ENCODE data around the gene ATG13. TPM values are rescaled to one million over a fixed set of nuclear protein-coding genes. Genes with fewer than 3 reads are reported as not detected.
A peak's percentile ranks its signal among the peaks of the same experiment; 100 is the strongest.

The ATG13 gene
- total and polyA plus RNA-seq, 2 experiments from 2014 or later: 32.9 to 71.1 TPM

GRCh38 chr11:46590740-46591605 is 26.4 kb upstream of the ATG13 start:
- H2AFZ ChIP-seq: no peak overlapping the region
- no peaks in the 10 kb centered on the region for H3K9me2 ChIP-seq (ENCODE audit: insufficient read depth)
- Mint-ChIP-seq H3K36me3 (ENCODE audit: low read depth) (no peaks in the 10 kb centered on the region; the same call in 2 of the 3 replicates), H3K9me3 (no peaks in the 10 kb centered on the region), H3K4me3 (no peak overlapping the region), H3K4me1 (peaks cover 18% of the 10 kb centered on the region; the same call in 2 of the 3 replicates), H3K27me3 (ENCODE audit: insufficient read depth, low read depth, poor library complexity) (peaks cover 9% of the 10 kb centered on the region), H3K27ac (peak overlapping the region; percentile 9; the same call in 1 of the 2 replicates)
- peaks cover 78% of the 10 kb centered on the region for H3K79me2 ChIP-seq (replicated peaks; ENCODE audit: insufficient read depth)
- ATAC-seq (no peak), DNase-seq (ENCODE audit: low spot score) (no peak)
- no peaks in the 10 kb centered on the region for H3K36me3 ChIP-seq (ENCODE audit: insufficient read depth)
- no peak overlapping the region for H3K4me3 ChIP-seq
- no peak overlapping the region for H3K4me2 ChIP-seq
- H4K20me1 ChIP-seq (replicated peaks; ENCODE audit: insufficient read depth): peaks cover 35% of the 10 kb centered on the region
- TF ChIP-seq, protein P1, sequence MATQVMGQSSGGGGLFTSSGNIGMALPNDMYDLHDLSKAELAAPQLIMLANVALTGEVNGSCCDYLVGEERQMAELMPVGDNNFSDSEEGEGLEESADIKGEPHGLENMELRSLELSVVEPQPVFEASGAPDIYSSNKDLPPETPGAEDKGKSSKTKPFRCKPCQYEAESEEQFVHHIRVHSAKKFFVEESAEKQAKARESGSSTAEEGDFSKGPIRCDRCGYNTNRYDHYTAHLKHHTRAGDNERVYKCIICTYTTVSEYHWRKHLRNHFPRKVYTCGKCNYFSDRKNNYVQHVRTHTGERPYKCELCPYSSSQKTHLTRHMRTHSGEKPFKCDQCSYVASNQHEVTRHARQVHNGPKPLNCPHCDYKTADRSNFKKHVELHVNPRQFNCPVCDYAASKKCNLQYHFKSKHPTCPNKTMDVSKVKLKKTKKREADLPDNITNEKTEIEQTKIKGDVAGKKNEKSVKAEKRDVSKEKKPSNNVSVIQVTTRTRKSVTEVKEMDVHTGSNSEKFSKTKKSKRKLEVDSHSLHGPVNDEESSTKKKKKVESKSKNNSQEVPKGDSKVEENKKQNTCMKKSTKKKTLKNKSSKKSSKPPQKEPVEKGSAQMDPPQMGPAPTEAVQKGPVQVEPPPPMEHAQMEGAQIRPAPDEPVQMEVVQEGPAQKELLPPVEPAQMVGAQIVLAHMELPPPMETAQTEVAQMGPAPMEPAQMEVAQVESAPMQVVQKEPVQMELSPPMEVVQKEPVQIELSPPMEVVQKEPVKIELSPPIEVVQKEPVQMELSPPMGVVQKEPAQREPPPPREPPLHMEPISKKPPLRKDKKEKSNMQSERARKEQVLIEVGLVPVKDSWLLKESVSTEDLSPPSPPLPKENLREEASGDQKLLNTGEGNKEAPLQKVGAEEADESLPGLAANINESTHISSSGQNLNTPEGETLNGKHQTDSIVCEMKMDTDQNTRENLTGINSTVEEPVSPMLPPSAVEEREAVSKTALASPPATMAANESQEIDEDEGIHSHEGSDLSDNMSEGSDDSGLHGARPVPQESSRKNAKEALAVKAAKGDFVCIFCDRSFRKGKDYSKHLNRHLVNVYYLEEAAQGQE (IDR thresholded peaks at IDR 0.05; ENCODE audit: unreplicated experiment): no peak
- no peak for TF ChIP-seq ZNF114 (CRISPR knock-in tag; IDR thresholded peaks at IDR 0.05)
- TF ChIP-seq EZH2phosphoT487 (IDR thresholded peaks at IDR 0.05; ENCODE audit: unreplicated experiment): no peak
- TF ChIP-seq, protein P2, sequence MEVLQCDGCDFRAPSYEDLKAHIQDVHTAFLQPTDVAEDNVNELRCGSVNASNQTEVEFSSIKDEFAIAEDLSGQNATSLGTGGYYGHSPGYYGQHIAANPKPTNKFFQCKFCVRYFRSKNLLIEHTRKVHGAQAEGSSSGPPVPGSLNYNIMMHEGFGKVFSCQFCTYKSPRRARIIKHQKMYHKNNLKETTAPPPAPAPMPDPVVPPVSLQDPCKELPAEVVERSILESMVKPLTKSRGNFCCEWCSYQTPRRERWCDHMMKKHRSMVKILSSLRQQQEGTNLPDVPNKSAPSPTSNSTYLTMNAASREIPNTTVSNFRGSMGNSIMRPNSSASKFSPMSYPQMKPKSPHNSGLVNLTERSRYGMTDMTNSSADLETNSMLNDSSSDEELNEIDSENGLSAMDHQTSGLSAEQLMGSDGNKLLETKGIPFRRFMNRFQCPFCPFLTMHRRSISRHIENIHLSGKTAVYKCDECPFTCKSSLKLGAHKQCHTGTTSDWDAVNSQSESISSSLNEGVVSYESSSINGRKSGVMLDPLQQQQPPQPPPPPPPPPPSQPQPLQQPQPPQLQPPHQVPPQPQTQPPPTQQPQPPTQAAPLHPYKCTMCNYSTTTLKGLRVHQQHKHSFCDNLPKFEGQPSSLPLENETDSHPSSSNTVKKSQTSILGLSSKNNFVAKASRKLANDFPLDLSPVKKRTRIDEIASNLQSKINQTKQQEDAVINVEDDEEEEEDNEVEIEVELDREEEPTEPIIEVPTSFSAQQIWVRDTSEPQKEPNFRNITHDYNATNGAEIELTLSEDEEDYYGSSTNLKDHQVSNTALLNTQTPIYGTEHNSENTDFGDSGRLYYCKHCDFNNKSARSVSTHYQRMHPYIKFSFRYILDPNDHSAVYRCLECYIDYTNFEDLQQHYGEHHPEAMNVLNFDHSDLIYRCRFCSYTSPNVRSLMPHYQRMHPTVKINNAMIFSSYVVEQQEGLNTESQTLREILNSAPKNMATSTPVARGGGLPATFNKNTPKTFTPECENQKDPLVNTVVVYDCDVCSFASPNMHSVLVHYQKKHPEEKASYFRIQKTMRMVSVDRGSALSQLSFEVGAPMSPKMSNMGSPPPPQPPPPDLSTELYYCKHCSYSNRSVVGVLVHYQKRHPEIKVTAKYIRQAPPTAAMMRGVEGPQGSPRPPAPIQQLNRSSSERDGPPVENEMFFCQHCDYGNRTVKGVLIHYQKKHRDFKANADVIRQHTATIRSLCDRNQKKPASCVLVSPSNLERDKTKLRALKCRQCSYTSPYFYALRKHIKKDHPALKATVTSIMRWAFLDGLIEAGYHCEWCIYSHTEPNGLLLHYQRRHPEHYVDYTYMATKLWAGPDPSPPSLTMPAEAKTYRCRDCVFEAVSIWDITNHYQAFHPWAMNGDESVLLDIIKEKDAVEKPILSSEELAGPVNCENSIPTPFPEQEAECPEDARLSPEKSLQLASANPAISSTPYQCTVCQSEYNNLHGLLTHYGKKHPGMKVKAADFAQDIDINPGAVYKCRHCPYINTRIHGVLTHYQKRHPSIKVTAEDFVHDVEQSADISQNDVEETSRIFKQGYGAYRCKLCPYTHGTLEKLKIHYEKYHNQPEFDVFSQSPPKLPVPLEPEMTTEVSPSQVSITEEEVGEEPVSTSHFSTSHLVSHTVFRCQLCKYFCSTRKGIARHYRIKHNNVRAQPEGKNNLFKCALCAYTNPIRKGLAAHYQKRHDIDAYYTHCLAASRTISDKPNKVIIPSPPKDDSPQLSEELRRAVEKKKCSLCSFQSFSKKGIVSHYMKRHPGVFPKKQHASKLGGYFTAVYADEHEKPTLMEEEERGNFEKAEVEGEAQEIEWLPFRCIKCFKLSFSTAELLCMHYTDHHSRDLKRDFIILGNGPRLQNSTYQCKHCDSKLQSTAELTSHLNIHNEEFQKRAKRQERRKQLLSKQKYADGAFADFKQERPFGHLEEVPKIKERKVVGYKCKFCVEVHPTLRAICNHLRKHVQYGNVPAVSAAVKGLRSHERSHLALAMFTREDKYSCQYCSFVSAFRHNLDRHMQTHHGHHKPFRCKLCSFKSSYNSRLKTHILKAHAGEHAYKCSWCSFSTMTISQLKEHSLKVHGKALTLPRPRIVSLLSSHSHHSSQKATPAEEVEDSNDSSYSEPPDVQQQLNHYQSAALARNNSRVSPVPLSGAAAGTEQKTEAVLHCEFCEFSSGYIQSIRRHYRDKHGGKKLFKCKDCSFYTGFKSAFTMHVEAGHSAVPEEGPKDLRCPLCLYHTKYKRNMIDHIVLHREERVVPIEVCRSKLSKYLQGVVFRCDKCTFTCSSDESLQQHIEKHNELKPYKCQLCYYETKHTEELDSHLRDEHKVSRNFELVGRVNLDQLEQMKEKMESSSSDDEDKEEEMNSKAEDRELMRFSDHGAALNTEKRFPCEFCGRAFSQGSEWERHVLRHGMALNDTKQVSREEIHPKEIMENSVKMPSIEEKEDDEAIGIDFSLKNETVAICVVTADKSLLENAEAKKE (CRISPR knock-in tag; IDR thresholded peaks at IDR 0.05): no peak
- H3K27ac ChIP-seq (ENCODE audit: low read depth): 0 out of 2 replicates have a peak overlapping the region, but pooled peaks have one; percentile 39
- peaks cover 7% of the 10 kb centered on the region; the same call in 1 of the 2 replicates for H3F3A ChIP-seq (replicated peaks; ENCODE audit: low read depth)
- H3K27me3 ChIP-seq (ENCODE audit: insufficient read depth): no peaks in the 10 kb centered on the region
- H3K4me1 ChIP-seq (ENCODE audit: insufficient read depth): peaks cover 12% of the 10 kb centered on the region
